Keratinocyte (primary cell): ENCODE results near the gene BCHE. TPM values are rescaled to one million over a fixed set of nuclear protein-coding genes. Genes with fewer than 3 reads are reported as not detected.

Experiments
- DNase-seq: peaks from one replicate; pipeline ENCODE4 v3.0.0-alpha.2; 2011; ENCODE audit warnings: low read depth, missing footprints, low spot score
- FAIRE-seq: peaks from 2 replicates; lab custom pipeline; 2011; peaks lifted over from hg19 to GRCh38; lab: Jason Lieb, UNC
- H2AFZ ChIP-seq: 2 replicates; pipeline ENCODE4 v1.6.0; 2012; ENCODE audit warnings: low read length, control low read depth, inconsistent platforms; ENCODE audit not compliant: control insufficient read depth
- H3K27ac ChIP-seq: 2 replicates; pipeline ENCODE4 v1.5.1; 2011; ENCODE audit warnings: low read length; ENCODE audit not compliant: control insufficient read depth, insufficient read depth
- H3K27me3 ChIP-seq: 3 replicates; pipeline ENCODE4 v1.6.0; 2011; ENCODE audit warnings: low read length; ENCODE audit not compliant: control insufficient read depth, insufficient read depth; ENCODE audit errors: extremely low read depth
- H3K36me3 ChIP-seq, 2 experiments: 2 replicates in 1 of 2; 3 replicates in 1 of 2; pipeline ENCODE4 v1.5.1; 2011; ENCODE audit warnings: low read length in 2 of 2, mild to moderate bottlenecking in 1 of 2; ENCODE audit not compliant: control insufficient read depth in 2 of 2, insufficient read depth in 2 of 2; ENCODE audit errors: extremely low read depth in 1 of 2
- H3K4me1 ChIP-seq: 3 replicates; pipeline ENCODE4 v1.5.1; 2011; ENCODE audit warnings: low read length; ENCODE audit not compliant: control insufficient read depth, insufficient read depth; ENCODE audit errors: extremely low read depth
- H3K4me2 ChIP-seq: 3 replicates; pipeline ENCODE4 v1.6.0; 2011; ENCODE audit warnings: low read depth, low read length; ENCODE audit not compliant: control insufficient read depth, insufficient read depth; ENCODE audit errors: extremely low read depth
- H3K4me3 ChIP-seq, 3 experiments: fragments of 200-600 bp in 1 of 3; sonication (generic) in 1 of 3; 2 replicates in 2 of 3; 3 replicates in 1 of 3; pipeline ENCODE4 v1.5.1; 2011 to 2016; ENCODE audit warnings: low read length in 3 of 3, mild to moderate bottlenecking in 3 of 3, control low read depth in 2 of 3, inconsistent platforms in 1 of 3, low read depth in 1 of 3, mixed read lengths in 1 of 3, mixed run types in 1 of 3, moderate library complexity in 1 of 3; ENCODE audit not compliant: control insufficient read depth in 2 of 3, insufficient read depth in 2 of 3; ENCODE audit errors: extremely low read depth in 1 of 3
- H3K79me2 ChIP-seq: 2 replicates; pipeline ENCODE4 v1.6.0; 2012; ENCODE audit warnings: low read length; ENCODE audit not compliant: control insufficient read depth, insufficient read depth
- H3K9ac ChIP-seq: 3 replicates; pipeline ENCODE4 v1.6.0; 2011; ENCODE audit warnings: low read length; ENCODE audit not compliant: control insufficient read depth, insufficient read depth; ENCODE audit errors: extremely low read depth
- H3K9me1 ChIP-seq: 3 replicates; pipeline ENCODE4 v1.6.0; 2011; ENCODE audit warnings: low read length; ENCODE audit not compliant: control insufficient read depth, insufficient read depth; ENCODE audit errors: extremely low read depth
- H3K9me3 ChIP-seq: 2 replicates; pipeline ENCODE4 v1.5.1; 2012; ENCODE audit warnings: low read depth, low read length; ENCODE audit not compliant: control insufficient read depth
- H4K20me1 ChIP-seq: 3 replicates; pipeline ENCODE4 v1.6.0; 2011; ENCODE audit warnings: low read length; ENCODE audit not compliant: control insufficient read depth, insufficient read depth; ENCODE audit errors: extremely low read depth
- EZH2 ChIP-seq: IDR thresholded peaks from one replicate; pipeline ENCODE4 v1.6.1; 2012; ENCODE audit warnings: inconsistent platforms, mild to moderate bottlenecking, low read length, moderate library complexity
- dilution Hi-C: fragments of 300-500 bp; cut with MboI; formaldehyde crosslinking; loops from one replicate; pipeline ENCODE4 v1.7.0; 2020; ENCODE audit warnings: low sequenced_read_pairs; ENCODE audit not compliant: extremely low pct_ligation_motif_present
- polyA plus RNA-seq, 5 experiments: library from polyadenylated mRNA; depleted of rRNA in 3 of 5; stranded (reverse) in 3 of 5; stranded (forward) in 1 of 5; unstranded in 1 of 5; fragments of >200 nt; gene quantifications; 1 replicate in 1 of 5; 2 replicates in 3 of 5; 3 replicates in 1 of 5; pipeline versions ENCODE4 v1.2.1 to v1.2.3, GENCODE V29; 2011 to 2012; ENCODE audit warnings: missing spikeins in 2 of 5, low read depth in 1 of 5, low replicate concordance in 1 of 5
- TF ChIP-seq, protein P1 (sequence below), 3 experiments: IDR thresholded peaks in 1 of 3; conservative IDR thresholded peaks in 1 of 3; optimal IDR thresholded peaks in 1 of 3; 2 replicates in 2 of 3; 3 replicates in 1 of 3; pipeline versions ENCODE3 to v1.5.1; 2011; ENCODE audit warnings: low read length in 3 of 3, mild to moderate bottlenecking in 3 of 3, moderate library complexity in 2 of 3, control low read depth in 1 of 3, inconsistent platforms in 1 of 3; ENCODE audit not compliant: insufficient read depth in 2 of 3; ENCODE audit errors: extremely low read depth in 1 of 3

Gene BCHE
- polyA plus RNA-seq, 1 donor (not counting 4 experiments of a cell fraction or from before 2014, with no cell fraction given) = 2.0 TPM

DNA sequence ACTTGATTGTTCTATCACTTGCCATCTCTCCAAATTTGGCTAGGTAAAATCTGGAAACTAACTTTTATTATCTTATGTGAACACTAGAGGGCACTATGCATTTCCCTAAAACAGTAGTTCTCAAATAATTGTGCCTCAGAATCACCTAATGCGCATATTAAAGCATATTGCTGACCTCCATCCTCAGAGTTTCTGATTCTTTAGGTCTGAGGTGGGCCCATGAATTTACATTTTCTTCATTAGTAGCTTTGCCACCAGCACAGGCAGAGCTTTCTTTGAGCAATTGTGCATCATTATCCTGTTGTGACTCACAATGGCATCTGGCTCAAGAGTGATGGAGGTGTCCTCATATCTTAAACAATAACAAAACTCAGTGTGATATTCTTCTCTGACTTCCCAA lies 17.5 kb upstream of the BCHE start:
- Histone ChIP-seq H3K9me1 (no peaks in the 10 kb centered on the region), H2AFZ (no peak overlapping the region), H3K4me2 (no peak overlapping the region), H3K4me1 (peaks cover 14% of the 10 kb centered on the region), H3K36me3 (no peaks in the 10 kb centered on the region), H3K27ac (peak overlapping the region; percentile 31), H3K9me3 (no peaks in the 10 kb centered on the region), H3K79me2 (no peaks in the 10 kb centered on the region), H3K4me3 (no peak overlapping the region), H3K27me3 (no peaks in the 10 kb centered on the region), H4K20me1 (no peaks in the 10 kb centered on the region), H3K9ac (no peak overlapping the region)
- TF ChIP-seq, protein P1, sequence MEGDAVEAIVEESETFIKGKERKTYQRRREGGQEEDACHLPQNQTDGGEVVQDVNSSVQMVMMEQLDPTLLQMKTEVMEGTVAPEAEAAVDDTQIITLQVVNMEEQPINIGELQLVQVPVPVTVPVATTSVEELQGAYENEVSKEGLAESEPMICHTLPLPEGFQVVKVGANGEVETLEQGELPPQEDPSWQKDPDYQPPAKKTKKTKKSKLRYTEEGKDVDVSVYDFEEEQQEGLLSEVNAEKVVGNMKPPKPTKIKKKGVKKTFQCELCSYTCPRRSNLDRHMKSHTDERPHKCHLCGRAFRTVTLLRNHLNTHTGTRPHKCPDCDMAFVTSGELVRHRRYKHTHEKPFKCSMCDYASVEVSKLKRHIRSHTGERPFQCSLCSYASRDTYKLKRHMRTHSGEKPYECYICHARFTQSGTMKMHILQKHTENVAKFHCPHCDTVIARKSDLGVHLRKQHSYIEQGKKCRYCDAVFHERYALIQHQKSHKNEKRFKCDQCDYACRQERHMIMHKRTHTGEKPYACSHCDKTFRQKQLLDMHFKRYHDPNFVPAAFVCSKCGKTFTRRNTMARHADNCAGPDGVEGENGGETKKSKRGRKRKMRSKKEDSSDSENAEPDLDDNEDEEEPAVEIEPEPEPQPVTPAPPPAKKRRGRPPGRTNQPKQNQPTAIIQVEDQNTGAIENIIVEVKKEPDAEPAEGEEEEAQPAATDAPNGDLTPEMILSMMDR (optimal IDR thresholded peaks at IDR 0.05 in 1 of 3, IDR thresholded peaks at IDR 0.05 in 1 of 3, conservative IDR thresholded peaks at IDR 0.05 in 1 of 3; ENCODE audit: extremely low read depth in 1 of 3, insufficient read depth in 2 of 3, low read length in 3 of 3) = peak in 2 of 3 experiments; percentile 49 to 57
- TF ChIP-seq EZH2 = no peak
- no peak for DNase-seq
- dilution Hi-C loops = no loop called here
- FAIRE-seq = peak; percentile 9

DNA sequence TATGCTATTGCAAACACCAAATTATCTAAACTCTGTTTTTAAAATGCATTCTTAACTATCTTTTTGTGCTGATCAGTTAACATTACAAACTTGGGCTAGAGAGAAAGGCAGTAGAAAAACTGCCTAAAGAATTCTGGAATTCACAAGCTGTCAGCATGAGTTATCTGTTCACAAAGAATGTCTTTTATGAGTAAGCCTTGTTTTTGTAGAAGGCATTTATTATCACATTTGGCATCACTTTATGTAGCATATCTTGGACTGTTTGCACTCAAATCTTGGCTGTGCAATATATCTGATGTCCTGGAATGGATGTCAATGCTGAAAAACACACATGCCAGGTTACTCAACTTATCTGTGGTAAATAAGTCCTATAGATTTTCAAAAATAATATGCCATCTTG lies 15.5 kb upstream of the BCHE start:
- TF ChIP-seq, protein P1 (optimal IDR thresholded peaks at IDR 0.05 in 1 of 3, IDR thresholded peaks at IDR 0.05 in 1 of 3, conservative IDR thresholded peaks at IDR 0.05 in 1 of 3; ENCODE audit: extremely low read depth in 1 of 3, insufficient read depth in 2 of 3, low read length in 3 of 3) = no peak
- TF ChIP-seq EZH2 = no peak
- no peak overlapping the region for H2AFZ ChIP-seq
- H3K27ac ChIP-seq = no peak overlapping the region
- no peaks in the 10 kb centered on the region for H3K9me3 ChIP-seq
- H3K79me2 ChIP-seq = no peaks in the 10 kb centered on the region
- no peak overlapping the region for H3K4me2 ChIP-seq
- peaks cover 14% of the 10 kb centered on the region for H3K4me1 ChIP-seq
- FAIRE-seq = no peak
- no peaks in the 10 kb centered on the region for H3K27me3 ChIP-seq
- dilution Hi-C loops = no loop called here
- H3K9me1 ChIP-seq = no peaks in the 10 kb centered on the region
- no peaks in the 10 kb centered on the region for H4K20me1 ChIP-seq
- H3K4me3 ChIP-seq = no peak overlapping the region
- DNase-seq = no peak
- H3K9ac ChIP-seq = no peak overlapping the region
- H3K36me3 ChIP-seq = no peaks in the 10 kb centered on the region
